A549 (cell line): ENCODE data around the gene RAVER1. TPM values are rescaled to one million over a fixed set of nuclear protein-coding genes. Genes with fewer than 3 reads are reported as not detected.
"Not testable (repeated sequence)": the region's sequence is repeated elsewhere in the genome, so short reads cannot be mapped to it uniquely, and the experiment has no call there.

Source experiments
- ATAC-seq, 2 experiments: fragments of 200-7000 bp in 1 of 2; fragments of >200 bp in 1 of 2; cut with Nextera tagmentation in 1 of 2; cut with Tn5 transposase in 1 of 2; 3 replicates each; pipeline versions ENCODE4 v1.8.0 to v1.9.1; 2018 to 2020; ENCODE audit warnings: mild to moderate bottlenecking in 1 of 2, moderate library complexity in 1 of 2
- CTCF ChIA-PET: fragments of 300-600 bp; sonication (Branson Sonifier 250); formaldehyde crosslinking; extraction: SDS; loops from one replicate; lab custom pipeline; 2021; ENCODE audit warnings: antibody characterized with exemption, inconsistent platforms; lab: Yijun Ruan, JAX
- POLR2A ChIA-PET: fragments of 350-600 bp; formaldehyde crosslinking; extraction: SDS; loops from one replicate; lab custom pipeline; 2021; ENCODE audit warnings: antibody characterized with exemption, inconsistent platforms; lab: Yijun Ruan, JAX
- DNase-seq, 2 experiments: peaks; one replicate each; pipeline versions ENCODE4 v3.0.0 to v3.0.0-alpha.2; 2011 to 2016; ENCODE audit warnings: low read depth in 1 of 2, low spot score in 1 of 2
- FAIRE-seq: peaks from 2 replicates; lab custom pipeline; 2011; peaks lifted over from hg19 to GRCh38; lab: Jason Lieb, UNC
- H3K27ac ChIP-seq, 2 experiments: fragments of >200 bp; sonication (Bioruptor Twin); formaldehyde crosslinking; 3 replicates each; pipeline ENCODE4 v1.5.1; 2016 to 2017
- H3K4me1 ChIP-seq: fragments of >200 bp; sonication (Bioruptor Twin); formaldehyde crosslinking; 3 replicates; pipeline ENCODE4 v1.6.1; 2016
- H3K4me2 ChIP-seq: fragments of >200 bp; sonication (Bioruptor Twin); formaldehyde crosslinking; 3 replicates; pipeline ENCODE4 v1.6.1; 2016
- H3K4me3 ChIP-seq: fragments of >200 bp; sonication (Bioruptor Twin); formaldehyde crosslinking; 3 replicates; pipeline ENCODE4 v1.5.1; 2016
- H3K9me3 ChIP-seq: fragments of >200 bp; sonication (Bioruptor Twin); formaldehyde crosslinking; 3 replicates; pipeline ENCODE4 v1.6.1; 2016
- CBX2 ChIP-seq: fragments of 200-600 bp; sonication (generic); IDR thresholded peaks from 2 replicates; pipeline ENCODE4 v1.6.1; 2016; ENCODE audit warnings: low read depth, mild to moderate bottlenecking, borderline replicate concordance
- CBX8 ChIP-seq: fragments of 200-600 bp; sonication (generic); IDR thresholded peaks from 2 replicates; pipeline ENCODE4 v1.6.1; 2016
- CHD2 ChIP-seq: fragments of 150-350 bp; IDR thresholded peaks from 2 replicates; pipeline ENCODE4 v1.6.1; 2014; ENCODE audit warnings: low read length; ENCODE audit not compliant: partially characterized antibody
- EHMT2 ChIP-seq: fragments of 200-600 bp; sonication (generic); IDR thresholded peaks from 2 replicates; pipeline ENCODE4 v1.6.1; 2016; ENCODE audit warnings: antibody characterized with exemption, low read depth, mild to moderate bottlenecking, moderate library complexity
- EP300 ChIP-seq, 2 experiments: fragments of >200 bp; sonication (Bioruptor Twin); formaldehyde crosslinking; IDR thresholded peaks; 2 replicates in 1 of 2; 3 replicates in 1 of 2; pipeline ENCODE4 v1.6.1; 2016 to 2017
- ESRRA ChIP-seq: fragments of 150-350 bp; IDR thresholded peaks from 2 replicates; pipeline ENCODE4 v1.6.1; 2014; ENCODE audit warnings: mild to moderate bottlenecking, low read length, borderline replicate concordance
- FOSL2 ChIP-seq, 2 experiments: fragments of 450-650 bp in 1 of 2; fragments of >200 bp in 1 of 2; sonication (Bioruptor Twin) in 1 of 2; formaldehyde crosslinking; IDR thresholded peaks; 2 replicates each; pipeline versions ENCODE4 v1.5.0 to v1.6.1; 2016 to 2020; ENCODE audit warnings: mild to moderate bottlenecking in 1 of 2, moderate library complexity in 1 of 2
- FOXS1 ChIP-seq: fragments of 250-450 bp; sonication (Bioruptor Pico); IDR thresholded peaks from 2 replicates; pipeline ENCODE4 v1.5.0; 2020; ENCODE audit warnings: mild to moderate bottlenecking, moderate library complexity
- GATA3 ChIP-seq: IDR thresholded peaks from 2 replicates; pipeline ENCODE4 v1.6.1; 2012; ENCODE audit warnings: borderline replicate concordance
- HES2 ChIP-seq: fragments of >200 bp; sonication (Bioruptor Twin); formaldehyde crosslinking; IDR thresholded peaks from 2 replicates; pipeline ENCODE4 v1.6.1; 2016
- JUN ChIP-seq, 2 experiments: fragments of >200 bp; sonication (Bioruptor Twin); formaldehyde crosslinking; IDR thresholded peaks; 2 replicates in 1 of 2; 3 replicates in 1 of 2; pipeline ENCODE4 v1.6.1; 2016 to 2017
- KDM1A ChIP-seq: fragments of 200-600 bp; sonication (generic); IDR thresholded peaks from 2 replicates; pipeline ENCODE4 v1.6.1; 2016; ENCODE audit warnings: low read depth, mild to moderate bottlenecking
- KDM5A ChIP-seq: fragments of 200-600 bp; sonication (generic); IDR thresholded peaks from 2 replicates; pipeline ENCODE4 v1.6.1; 2016; ENCODE audit warnings: antibody characterized with exemption, mild to moderate bottlenecking
- MAX ChIP-seq: IDR thresholded peaks from 2 replicates; pipeline ENCODE4 v1.6.1; 2012
- NPAS2 ChIP-seq: fragments of 250-450 bp; sonication (Bioruptor Pico); IDR thresholded peaks from 2 replicates; pipeline ENCODE4 v1.8.0; 2022; ENCODE audit warnings: mild to moderate bottlenecking, moderate library complexity, borderline replicate concordance
- NR3C1 ChIP-seq: fragments of >200 bp; sonication (Bioruptor Twin); formaldehyde crosslinking; IDR thresholded peaks from 3 replicates; pipeline ENCODE4 v1.6.1; 2017
- POLR2A ChIP-seq: IDR thresholded peaks from 2 replicates; pipeline ENCODE4 v1.6.1; 2012; ENCODE audit warnings: mild to moderate bottlenecking, low read length
- RAD21 ChIP-seq, 2 experiments: fragments of >200 bp in 1 of 2; sonication (Bioruptor Twin) in 1 of 2; formaldehyde crosslinking in 1 of 2; IDR thresholded peaks in 1 of 2; conservative IDR thresholded peaks in 1 of 2; 2 replicates in 1 of 2; 3 replicates in 1 of 2; pipeline ENCODE4 v1.6.1; 2012 to 2018; ENCODE audit warnings: inconsistent platforms in 1 of 2
- RFX5 ChIP-seq: fragments of 450-650 bp; IDR thresholded peaks from 2 replicates; pipeline ENCODE4 v1.7.1; 2014; ENCODE audit warnings: antibody characterized with exemption, mild to moderate bottlenecking, moderate library complexity
- USF2 ChIP-seq: fragments of 450-650 bp; IDR thresholded peaks from 2 replicates; pipeline ENCODE4 v1.6.1; 2014; ENCODE audit warnings: antibody characterized with exemption
- WGBS: methylation state at CpG from one replicate; pipeline ENCODE4 v1.1.6; 2017; ENCODE audit errors: missing lambda C conversion rate; 5-methylcytosine and 5-hydroxymethylcytosine counted together
- polyA plus RNA-seq, 4 experiments: library from polyadenylated mRNA; depleted of rRNA in 3 of 4; stranded (reverse); fragments of >200 nt; fragmentation: RNase III in 1 of 4; extraction: RNeasy Plus Mini Kit Qiagen cat#74134 plus additional on column Dnase treatment in 1 of 4; gene quantifications; 2 replicates in 3 of 4; 3 replicates in 1 of 4; pipeline ENCODE4 v1.2.3, GENCODE V29; 2011 to 2017
- TF ChIP-seq, protein P1 (sequence below): IDR thresholded peaks from 2 replicates; pipeline ENCODE4 v1.6.1; 2012
- TF ChIP-seq, protein P2 (sequence below): fragments of 200-600 bp; sonication (generic); IDR thresholded peaks from 2 replicates; pipeline ENCODE4 v1.6.1; 2016; ENCODE audit warnings: antibody characterized with exemption, mild to moderate bottlenecking, moderate library complexity

The RAVER1 gene
- polyA plus RNA-seq, 2 of the 4 experiments (the other 2 are of a cell fraction): 1.8 to 22.1 TPM

DNA sequence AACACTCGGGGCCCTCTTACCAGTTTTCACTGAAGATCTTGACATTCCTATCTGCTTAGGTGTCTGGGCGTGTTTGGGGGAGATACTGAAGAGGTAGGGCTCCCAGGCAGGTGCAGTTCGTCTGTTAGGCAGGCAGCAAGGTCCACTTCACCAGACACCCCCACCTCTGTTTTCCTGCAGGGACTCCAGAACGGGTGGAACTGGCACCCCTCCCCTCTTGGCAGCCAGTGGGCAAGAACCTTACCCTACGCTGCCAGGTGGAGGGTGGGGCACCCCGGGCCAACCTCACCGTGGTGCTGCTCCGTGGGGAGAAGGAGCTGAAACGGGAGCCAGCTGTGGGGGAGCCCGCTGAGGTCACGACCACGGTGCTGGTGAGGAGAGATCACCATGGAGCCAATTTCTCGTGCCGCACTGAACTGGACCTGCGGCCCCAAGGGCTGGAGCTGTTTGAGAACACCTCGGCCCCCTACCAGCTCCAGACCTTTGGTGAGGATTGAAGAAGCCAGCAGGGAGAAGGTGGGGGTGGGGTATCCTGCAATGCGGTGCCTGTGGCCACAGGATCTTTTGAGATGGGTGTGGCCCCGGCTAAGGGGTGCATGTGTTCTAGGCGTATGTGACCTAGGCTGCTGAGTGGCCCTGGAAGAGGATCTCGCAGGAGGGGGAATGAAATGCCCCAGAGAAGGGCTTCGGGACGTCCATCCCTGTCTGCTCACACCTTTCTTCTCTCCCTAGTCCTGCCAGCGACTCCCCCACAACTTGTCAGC, 49.8 kb downstream of the RAVER1 start:
- no peak for DNase-seq
- Histone ChIP-seq H3K4me1 (peaks cover 8% of the 10 kb centered on the region; the same call in 1 of the 3 replicates), H3K27ac (no peak overlapping the region)
- TF ChIP-seq JUN (IDR thresholded peaks at IDR 0.05) (no peak), RAD21 (conservative IDR thresholded peaks at IDR 0.05 in 1 of 2, IDR thresholded peaks at IDR 0.05 in 1 of 2) (no peak), MAX (no peak), FOSL2 (IDR thresholded peaks at IDR 0.05) (no peak), FOSL2 (CRISPR knock-in tag; IDR thresholded peaks at IDR 0.05) (no peak), CBX2 (no peak), USF2 (no peak), NPAS2 (no peak), RFX5 (no peak), GATA3 (no peak), EHMT2 (no peak), FOXS1 (no peak), CBX8 (no peak), EP300 (IDR thresholded peaks at IDR 0.05) (no peak), HES2 (no peak)
- TF ChIP-seq, protein P1, sequence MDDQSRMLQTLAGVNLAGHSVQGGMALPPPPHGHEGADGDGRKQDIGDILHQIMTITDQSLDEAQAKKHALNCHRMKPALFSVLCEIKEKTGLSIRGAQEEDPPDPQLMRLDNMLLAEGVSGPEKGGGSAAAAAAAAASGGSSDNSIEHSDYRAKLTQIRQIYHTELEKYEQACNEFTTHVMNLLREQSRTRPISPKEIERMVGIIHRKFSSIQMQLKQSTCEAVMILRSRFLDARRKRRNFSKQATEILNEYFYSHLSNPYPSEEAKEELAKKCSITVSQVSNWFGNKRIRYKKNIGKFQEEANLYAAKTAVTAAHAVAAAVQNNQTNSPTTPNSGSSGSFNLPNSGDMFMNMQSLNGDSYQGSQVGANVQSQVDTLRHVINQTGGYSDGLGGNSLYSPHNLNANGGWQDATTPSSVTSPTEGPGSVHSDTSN: no peak
- TF ChIP-seq, all 56 proteins: peak for 0
- no peak overlapping the region for H3K4me3 ChIP-seq
- H3K9me3 ChIP-seq: no peaks in the 10 kb centered on the region
- WGBS: 65% methylated on average over 18 of the region's 23 CpGs
- FAIRE-seq: no peak
- ATAC-seq: peak in 1 of 2 experiments; percentile 25; a peak in 1 of 6 replicates
- ChIA-PET POLR2A (no interaction called here), CTCF (interaction anchor here (0.6 to 4.5 kb wide), 3 partner anchors 14 to 135 kb away, joined by 3 to 15 read pairs (median 3); partner anchors contain the start of gene ICAM1)
- H3K4me2 ChIP-seq: 0 out of 3 replicates have a peak overlapping the region, but pooled peaks have one; percentile 14

- ATAC-seq, H3K9me3 ChIP-seq, H3K4me3 ChIP-seq, H3K27ac ChIP-seq, H3K4me2 ChIP-seq, DNase-seq, POLR2A ChIA-PET, H3K4me1 ChIP-seq, FAIRE-seq: not testable (repeated sequence)
- 100% methylated on average over 4 of the region's 5 CpGs for WGBS
- CTCF ChIA-PET: interaction anchor here (4.5 kb wide), 1 partner anchor 12 kb away, joined by 15 read pairs; the partner anchor contains the start of gene ICAM1
Observed at GRCh38 chr19:10282043-10282442, 51.3 kb downstream of the RAVER1 start.

GRCh38 chr19:10279737-10280442, 53.4 kb downstream of the RAVER1 start:
- ATAC-seq (no peak), FAIRE-seq (no peak), DNase-seq (no peak)
- TF ChIP-seq ESRRA (no peak), KDM1A (no peak), NR3C1 (no peak), KDM5A (no peak), HES2 (no peak), FOSL2 (IDR thresholded peaks at IDR 0.05) (no peak), FOSL2 (CRISPR knock-in tag; IDR thresholded peaks at IDR 0.05) (no peak), POLR2A (no peak), CHD2 (no peak)
- TF ChIP-seq, protein P2, sequence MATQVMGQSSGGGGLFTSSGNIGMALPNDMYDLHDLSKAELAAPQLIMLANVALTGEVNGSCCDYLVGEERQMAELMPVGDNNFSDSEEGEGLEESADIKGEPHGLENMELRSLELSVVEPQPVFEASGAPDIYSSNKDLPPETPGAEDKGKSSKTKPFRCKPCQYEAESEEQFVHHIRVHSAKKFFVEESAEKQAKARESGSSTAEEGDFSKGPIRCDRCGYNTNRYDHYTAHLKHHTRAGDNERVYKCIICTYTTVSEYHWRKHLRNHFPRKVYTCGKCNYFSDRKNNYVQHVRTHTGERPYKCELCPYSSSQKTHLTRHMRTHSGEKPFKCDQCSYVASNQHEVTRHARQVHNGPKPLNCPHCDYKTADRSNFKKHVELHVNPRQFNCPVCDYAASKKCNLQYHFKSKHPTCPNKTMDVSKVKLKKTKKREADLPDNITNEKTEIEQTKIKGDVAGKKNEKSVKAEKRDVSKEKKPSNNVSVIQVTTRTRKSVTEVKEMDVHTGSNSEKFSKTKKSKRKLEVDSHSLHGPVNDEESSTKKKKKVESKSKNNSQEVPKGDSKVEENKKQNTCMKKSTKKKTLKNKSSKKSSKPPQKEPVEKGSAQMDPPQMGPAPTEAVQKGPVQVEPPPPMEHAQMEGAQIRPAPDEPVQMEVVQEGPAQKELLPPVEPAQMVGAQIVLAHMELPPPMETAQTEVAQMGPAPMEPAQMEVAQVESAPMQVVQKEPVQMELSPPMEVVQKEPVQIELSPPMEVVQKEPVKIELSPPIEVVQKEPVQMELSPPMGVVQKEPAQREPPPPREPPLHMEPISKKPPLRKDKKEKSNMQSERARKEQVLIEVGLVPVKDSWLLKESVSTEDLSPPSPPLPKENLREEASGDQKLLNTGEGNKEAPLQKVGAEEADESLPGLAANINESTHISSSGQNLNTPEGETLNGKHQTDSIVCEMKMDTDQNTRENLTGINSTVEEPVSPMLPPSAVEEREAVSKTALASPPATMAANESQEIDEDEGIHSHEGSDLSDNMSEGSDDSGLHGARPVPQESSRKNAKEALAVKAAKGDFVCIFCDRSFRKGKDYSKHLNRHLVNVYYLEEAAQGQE: no peak
- H3K9me3 ChIP-seq: no peaks in the 10 kb centered on the region
- ChIA-PET CTCF (interaction anchor here (4.5 to 5.0 kb wide), 2 partner anchors 10 to 21 kb away, joined by 15 to 16 read pairs; partner anchors contain the start of gene ICAM1), POLR2A (no interaction called here)
- WGBS: 77% methylated on average over 5 of the region's 5 CpGs
- H3K27ac ChIP-seq: no peak overlapping the region
- H3K4me1 ChIP-seq: peaks cover 8% of the 10 kb centered on the region; the same call in 1 of the 3 replicates
- no peak overlapping the region for H3K4me2 ChIP-seq
- H3K4me3 ChIP-seq: no peak overlapping the region
